SH-SY5Y (cell line): ENCODE measurements around the gene TMEM176A.

Source experiments
- GATA2 ChIP-seq: IDR thresholded peaks from 2 replicates; pipeline ENCODE4 v1.6.1; 2011; ENCODE audit warnings: mild to moderate bottlenecking, low read depth, low read length
- GATA3 ChIP-seq: IDR thresholded peaks from 2 replicates; pipeline ENCODE4 v1.6.1; 2011; ENCODE audit warnings: low read depth, mild to moderate bottlenecking, low read length, moderate library complexity

DNA sequence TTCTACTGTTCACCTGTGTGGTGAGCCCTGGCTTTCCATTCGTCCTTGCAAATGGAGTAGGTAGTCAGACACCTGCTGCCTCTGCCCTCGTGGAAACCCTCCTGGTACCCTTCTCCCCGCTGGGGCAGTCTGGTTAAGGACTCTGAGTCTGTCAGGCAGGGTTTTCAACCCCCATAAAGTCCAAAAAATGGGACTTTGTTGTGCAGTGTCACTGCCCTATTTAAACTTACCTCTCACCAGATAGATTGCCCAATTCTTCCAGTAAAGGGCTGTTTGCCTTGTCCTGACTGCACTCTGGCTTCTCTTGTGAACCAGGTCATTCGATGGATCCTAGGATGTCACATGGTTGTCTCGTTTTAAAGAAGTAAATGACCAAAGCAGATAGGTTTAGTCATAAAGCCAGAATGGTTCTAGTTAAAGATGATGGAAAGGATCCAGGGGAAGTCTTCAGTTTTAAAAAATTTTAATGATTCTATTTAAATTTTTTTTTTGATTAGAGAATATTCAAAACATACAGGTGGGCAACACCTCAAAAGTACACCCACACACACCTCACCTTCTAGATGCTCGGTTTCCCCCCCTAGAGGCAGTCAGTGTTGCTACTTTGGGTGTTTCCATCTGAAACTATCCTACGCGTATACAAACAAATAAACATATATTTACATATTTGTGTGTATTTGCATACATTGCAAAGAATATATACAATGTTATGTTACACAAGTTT is 22.4 kb upstream of the TMEM176A start:
- TF ChIP-seq GATA3 = no peak
- no peak for TF ChIP-seq GATA2
